Rectal smooth muscle tissue (tissue), 1 donor: ENCODE measurements around the gene FBXL17.

Source experiments
- H3K27ac ChIP-seq: one replicate; pipeline ENCODE4 v1.7.0; 2013; ENCODE audit warnings: low read depth, low read length, inconsistent platforms
- H3K27me3 ChIP-seq: one replicate; pipeline ENCODE4 v1.7.0; 2013; ENCODE audit warnings: low read length; ENCODE audit not compliant: control insufficient read depth, insufficient read depth
- H3K36me3 ChIP-seq: one replicate; pipeline ENCODE4 v1.7.0; 2013; ENCODE audit warnings: low read length; ENCODE audit not compliant: control insufficient read depth, insufficient read depth
- H3K4me1 ChIP-seq: one replicate; pipeline ENCODE4 v1.7.0; 2013; ENCODE audit warnings: low read length; ENCODE audit not compliant: control insufficient read depth, insufficient read depth
- H3K4me3 ChIP-seq: one replicate; pipeline ENCODE4 v1.7.0; 2013; ENCODE audit warnings: low read length
- H3K9ac ChIP-seq: one replicate; pipeline ENCODE4 v1.7.0; 2013; ENCODE audit warnings: low read length

The FBXL17 gene

GRCh38 chr5:108386345-108387061 lies 4.6 kb upstream of the FBXL17 start:
- no peaks in the 10 kb centered on the region for H3K27me3 ChIP-seq
- H3K36me3 ChIP-seq = no peaks in the 10 kb centered on the region
- no peak overlapping the region for H3K4me3 ChIP-seq
- no peak overlapping the region for H3K9ac ChIP-seq
- H3K27ac ChIP-seq = no peak overlapping the region
- H3K4me1 ChIP-seq = no peaks in the 10 kb centered on the region

GRCh38 chr5:108384741-108385140 lies 2.8 kb upstream of the FBXL17 start:
- Histone ChIP-seq H3K27me3 (no peaks in the 10 kb centered on the region), H3K36me3 (no peaks in the 10 kb centered on the region), H3K4me3 (no peak overlapping the region), H3K9ac (no peak overlapping the region), H3K4me1 (no peaks in the 10 kb centered on the region), H3K27ac (no peak overlapping the region)

GRCh38 chr5:108382784-108383330 lies 959 bp upstream of the FBXL17 start:
- peak overlapping the region; percentile 98 for H3K27ac ChIP-seq
- no peaks in the 10 kb centered on the region for H3K27me3 ChIP-seq
- peak overlapping the region; percentile 99 for H3K9ac ChIP-seq
- peak overlapping the region; percentile 97 for H3K4me3 ChIP-seq
- no peaks in the 10 kb centered on the region for H3K4me1 ChIP-seq
- H3K36me3 ChIP-seq = no peaks in the 10 kb centered on the region

GRCh38 chr5:108381350-108381953 lies 446 bp downstream of the FBXL17 start:
- Histone ChIP-seq H3K36me3 (no peaks in the 10 kb centered on the region), H3K4me1 (no peaks in the 10 kb centered on the region), H3K27me3 (no peaks in the 10 kb centered on the region), H3K4me3 (peak overlapping the region; percentile 97), H3K9ac (peak overlapping the region; percentile 99), H3K27ac (peak overlapping the region; percentile 98)

GRCh38 chr5:108380531-108381349 lies 1.2 kb downstream of the FBXL17 start:
- Histone ChIP-seq H3K27ac (peak overlapping the region; percentile 98), H3K9ac (peak overlapping the region; percentile 34), H3K4me3 (peak overlapping the region; percentile 97), H3K4me1 (no peaks in the 10 kb centered on the region), H3K27me3 (no peaks in the 10 kb centered on the region), H3K36me3 (no peaks in the 10 kb centered on the region)

- H3K36me3 ChIP-seq = no peaks in the 10 kb centered on the region
- H3K27me3 ChIP-seq = no peaks in the 10 kb centered on the region
- peak overlapping the region; percentile 98 for H3K27ac ChIP-seq
- no peaks in the 10 kb centered on the region for H3K4me1 ChIP-seq
- H3K9ac ChIP-seq = no peak overlapping the region
- H3K4me3 ChIP-seq = peak overlapping the region; percentile 97
Measured at GRCh38 chr5:108379722-108380530, 2.0 kb downstream of the FBXL17 start.

GRCh38 chr5:108375768-108376167 lies 6.1 kb downstream of the FBXL17 start:
- H3K27ac ChIP-seq = no peak overlapping the region
- no peaks in the 10 kb centered on the region for H3K27me3 ChIP-seq
- no peak overlapping the region for H3K4me3 ChIP-seq
- H3K9ac ChIP-seq = no peak overlapping the region
- H3K4me1 ChIP-seq = no peaks in the 10 kb centered on the region
- H3K36me3 ChIP-seq = no peaks in the 10 kb centered on the region

GRCh38 chr5:108373426-108373825 lies 8.5 kb downstream of the FBXL17 start:
- no peak overlapping the region for H3K4me3 ChIP-seq
- H3K9ac ChIP-seq = no peak overlapping the region
- no peaks in the 10 kb centered on the region for H3K27me3 ChIP-seq
- H3K4me1 ChIP-seq = no peaks in the 10 kb centered on the region
- no peak overlapping the region for H3K27ac ChIP-seq
- no peaks in the 10 kb centered on the region for H3K36me3 ChIP-seq

- no peak overlapping the region for H3K9ac ChIP-seq
Measured at GRCh38 chr5:108372369-108372768, 9.5 kb downstream of the FBXL17 start.

GRCh38 chr5:108371263-108371662 lies 10.6 kb downstream of the FBXL17 start:
- no peak overlapping the region for H3K27ac ChIP-seq
- no peak overlapping the region for H3K9ac ChIP-seq
- no peaks in the 10 kb centered on the region for H3K4me1 ChIP-seq
- no peaks in the 10 kb centered on the region for H3K36me3 ChIP-seq
- no peak overlapping the region for H3K4me3 ChIP-seq
- no peaks in the 10 kb centered on the region for H3K27me3 ChIP-seq

More at GRCh38 chr5:108372369-108372768, 9.5 kb downstream of the FBXL17 start:
- no peaks in the 10 kb centered on the region for H3K27me3 ChIP-seq
- H3K4me1 ChIP-seq = no peaks in the 10 kb centered on the region
- H3K27ac ChIP-seq = no peak overlapping the region
- no peaks in the 10 kb centered on the region for H3K36me3 ChIP-seq
- H3K4me3 ChIP-seq = no peak overlapping the region

- no peaks in the 10 kb centered on the region for H3K4me1 ChIP-seq
- H3K4me3 ChIP-seq = no peak overlapping the region
- no peaks in the 10 kb centered on the region for H3K36me3 ChIP-seq
- no peaks in the 10 kb centered on the region for H3K27me3 ChIP-seq
- H3K9ac ChIP-seq = no peak overlapping the region
- no peak overlapping the region for H3K27ac ChIP-seq
Measured at GRCh38 chr5:108369167-108369566, 12.7 kb downstream of the FBXL17 start.
